GM13976 (cell line): Measurements from ENCODE around the gene DNAJB1.
"Not testable (repeated sequence)": the region's sequence is repeated elsewhere in the genome, so short reads cannot be mapped to it uniquely, and the experiment has no call there.

Experiments used
- DNase-seq: peaks from one replicate; pipeline ENCODE4 v3.0.0; 2012; ENCODE audit warnings: low spot score
- CTCF ChIP-seq: IDR thresholded peaks from 2 replicates; pipeline ENCODE4 v1.5.1; 2012; ENCODE audit warnings: borderline replicate concordance, mild to moderate bottlenecking; ENCODE audit not compliant: insufficient read depth; ENCODE audit errors: extremely low read depth, missing control alignments, control extremely low read depth
- in situ Hi-C: fragments of 300-500 bp; cut with MboI; formaldehyde crosslinking; loops from one replicate; pipeline ENCODE4 v1.12.0; 2022; ENCODE audit warnings: low sequenced_read_pairs, mixed read lengths, inconsistent platforms; ENCODE audit not compliant: unreplicated experiment

The DNAJB1 gene

GRCh38 chr19:14505488-14506239 is 12.5 kb downstream of the DNAJB1 start:
- in situ Hi-C loops: no loop called here
- peak; percentile 64 for TF ChIP-seq CTCF
- DNase-seq: peak; percentile 89

- DNase-seq, in situ Hi-C loops: not testable (repeated sequence)
Measured at GRCh38 chr19:14504575-14504974, 13.6 kb downstream of the DNAJB1 start.

- DNase-seq: no peak
- TF ChIP-seq CTCF: no peak
- in situ Hi-C loops: no loop called here
Measured at GRCh38 chr19:14503285-14503684, 14.9 kb downstream of the DNAJB1 start.

GRCh38 chr19:14502334-14503092 is 15.7 kb downstream of the DNAJB1 start:
- DNase-seq: no peak
- TF ChIP-seq CTCF: no peak
- in situ Hi-C loops: no loop called here

GRCh38 chr19:14497228-14497921 is 20.8 kb downstream of the DNAJB1 start:
- DNase-seq: peak; percentile 21
- in situ Hi-C loops: loop anchor here (25.0 kb wide), 1 partner anchor 310 kb away; no protein-coding TSS in a partner anchor
- TF ChIP-seq CTCF: no peak

- no peak for DNase-seq
- in situ Hi-C loops: loop anchor here (25.0 kb wide), 1 partner anchor 310 kb away; no protein-coding TSS in a partner anchor
- TF ChIP-seq CTCF: no peak
Measured at GRCh38 chr19:14496834-14497227, 21.4 kb downstream of the DNAJB1 start.
